ENCODE measurements around the gene ITSN1. TPM values are rescaled to one million over a fixed set of nuclear protein-coding genes. Genes with fewer than 3 reads are reported as not detected.
"Not testable (repeated sequence)": the region's sequence is repeated elsewhere in the genome, so short reads cannot be mapped to it uniquely, and the experiment has no call there.

ITSN1 gene
- total and polyA plus RNA-seq, 4 donors, result 20.3 to 112 (median 40.2) TPM

- DNase-seq (ENCODE audit: low spot score), result no peak
- Histone ChIP-seq H3K4me3 (ENCODE audit: low read depth in 1 of 3, low read length in 3 of 3) (no peak overlapping the region), H3K4me1 (ENCODE audit: control insufficient read depth in 4 of 4, insufficient read depth in 4 of 4, low read length in 3 of 4) (no peaks in the 10 kb centered on the region), H3K9me3 (ENCODE audit: control insufficient read depth in 4 of 4, low read length in 3 of 4) (no peaks in the 10 kb centered on the region), H3K9ac (ENCODE audit: low read depth in 1 of 2, low read length in 2 of 2) (no peak overlapping the region), H3K27ac (ENCODE audit: low read depth in 1 of 2, low read length in 2 of 2) (no peak overlapping the region), H3K27me3 (ENCODE audit: control insufficient read depth in 4 of 4, insufficient read depth in 4 of 4, low read length in 3 of 4) (no peaks in the 10 kb centered on the region), H3K36me3 (ENCODE audit: control insufficient read depth in 4 of 4, insufficient read depth in 3 of 4, low read depth in 1 of 4, low read length in 3 of 4) (peaks cover 0 to 49% (median 28%) of the 10 kb centered on the region in 4 donors)
- TF ChIP-seq NR2F2 (IDR thresholded peaks at IDR 0.05) (no peak), SP1 (IDR thresholded peaks at IDR 0.05) (no peak), MAX (IDR thresholded peaks at IDR 0.05) (no peak)
- WGBS, result 94% methylated on average over 1 of the region's 1 CpG
These were observed 44.2 kb upstream of the ITSN1 start for GRCh38 chr21:33598051-33598450.

- Histone ChIP-seq H3K9ac (ENCODE audit: low read depth in 1 of 2, low read length in 2 of 2) (no peak overlapping the region), H3K27me3 (ENCODE audit: control insufficient read depth in 4 of 4, insufficient read depth in 4 of 4, low read length in 3 of 4) (no peaks in the 10 kb centered on the region), H3K27ac (ENCODE audit: low read depth in 1 of 2, low read length in 2 of 2) (no peak overlapping the region), H3K36me3 (ENCODE audit: control insufficient read depth in 4 of 4, insufficient read depth in 3 of 4, low read depth in 1 of 4, low read length in 3 of 4) (peaks cover 3 to 26% (median 8%) of the 10 kb centered on the region in 4 donors), H3K4me3 (ENCODE audit: low read depth in 1 of 3, low read length in 3 of 3) (no peak overlapping the region), H3K4me1 (ENCODE audit: control insufficient read depth in 4 of 4, insufficient read depth in 4 of 4, low read length in 3 of 4) (no peaks in the 10 kb centered on the region), H3K9me3 (ENCODE audit: control insufficient read depth in 4 of 4, low read length in 3 of 4) (no peaks in the 10 kb centered on the region)
- WGBS, result 88% methylated on average over 1 of the region's 1 CpG
- no peak for TF ChIP-seq YY1 (IDR thresholded peaks at IDR 0.05)
- TF ChIP-seq EGR1 (IDR thresholded peaks at IDR 0.05; ENCODE audit: low read depth in 2 of 2), result no peak
- no peak for TF ChIP-seq FOXA2 (IDR thresholded peaks at IDR 0.05)
- no peak for DNase-seq (ENCODE audit: low spot score)
These were observed 33.7 kb upstream of the ITSN1 start for GRCh38 chr21:33608559-33608958.

- Histone ChIP-seq H3K9me3 (ENCODE audit: control insufficient read depth in 4 of 4, low read length in 3 of 4) (no peaks in the 10 kb centered on the region), H3K27ac (ENCODE audit: low read depth in 1 of 2, low read length in 2 of 2) (no peak overlapping the region), H3K4me3 (ENCODE audit: low read depth in 1 of 3, low read length in 3 of 3) (no peak overlapping the region), H3K4me1 (ENCODE audit: control insufficient read depth in 4 of 4, insufficient read depth in 4 of 4, low read length in 3 of 4) (no peaks in the 10 kb centered on the region), H3K27me3 (ENCODE audit: control insufficient read depth in 4 of 4, insufficient read depth in 4 of 4, low read length in 3 of 4) (no peaks in the 10 kb centered on the region), H3K36me3 (ENCODE audit: control insufficient read depth in 4 of 4, insufficient read depth in 3 of 4, low read depth in 1 of 4, low read length in 3 of 4) (peaks cover 4 to 27% (median 9%) of the 10 kb centered on the region in 4 donors), H3K9ac (ENCODE audit: low read depth in 1 of 2, low read length in 2 of 2) (no peak overlapping the region)
- DNase-seq (ENCODE audit: low spot score), result no peak
- TF ChIP-seq ATF3 (IDR thresholded peaks at IDR 0.05) (no peak), REST (IDR thresholded peaks at IDR 0.05) (no peak), YY1 (IDR thresholded peaks at IDR 0.05) (no peak), EGR1 (IDR thresholded peaks at IDR 0.05; ENCODE audit: low read depth in 2 of 2) (no peak), RXRA (IDR thresholded peaks at IDR 0.05) (no peak), TAF1 (conservative IDR thresholded peaks at IDR 0.05) (no peak), ZBTB33 (IDR thresholded peaks at IDR 0.05) (no peak), HNF4G (IDR thresholded peaks at IDR 0.05) (no peak), CTCF (IDR thresholded peaks at IDR 0.05; ENCODE audit: low read depth, low read length, missing input control) (no peak), SP1 (IDR thresholded peaks at IDR 0.05) (no peak), FOXA1 (IDR thresholded peaks at IDR 0.05) (no peak), NR2F2 (IDR thresholded peaks at IDR 0.05) (no peak), JUND (IDR thresholded peaks at IDR 0.05) (no peak), MAX (IDR thresholded peaks at IDR 0.05) (no peak), RAD21 (IDR thresholded peaks at IDR 0.05) (no peak), FOXA2 (IDR thresholded peaks at IDR 0.05) (no peak)
- WGBS, result 90% methylated on average over 7 of the region's 7 CpGs
These were observed 31.1 kb upstream of the ITSN1 start for GRCh38 chr21:33611006-33611744.

GRCh38 chr21:33617565-33617964 lies 24.7 kb upstream of the ITSN1 start:
- not testable (repeated sequence) for DNase-seq (ENCODE audit: low spot score); H3K4me1 ChIP-seq (ENCODE audit: control insufficient read depth in 4 of 4, insufficient read depth in 4 of 4, low read length in 3 of 4); H3K27ac ChIP-seq (ENCODE audit: low read depth in 1 of 2, low read length in 2 of 2); H3K9ac ChIP-seq (ENCODE audit: low read depth in 1 of 2, low read length in 2 of 2); H3K4me3 ChIP-seq (ENCODE audit: low read depth in 1 of 3, low read length in 3 of 3); H3K9me3 ChIP-seq (ENCODE audit: control insufficient read depth in 4 of 4, low read length in 3 of 4); H3K27me3 ChIP-seq (ENCODE audit: control insufficient read depth in 4 of 4, insufficient read depth in 4 of 4, low read length in 3 of 4)
- peaks cover 3 to 17% (median 9%) of the 10 kb centered on the region in 4 donors for H3K36me3 ChIP-seq (ENCODE audit: control insufficient read depth in 4 of 4, insufficient read depth in 3 of 4, low read depth in 1 of 4, low read length in 3 of 4)
- WGBS, result 91% methylated on average over 11 of the region's 11 CpGs

All from liver (tissue), 9 donors.